Inferior parietal cortex (tissue), 1 donor: Measurements from ENCODE around the gene SPANXB1.
"Not testable (repeated sequence)": the region's sequence is repeated elsewhere in the genome, so short reads cannot be mapped to it uniquely, and the experiment has no call there.

ENCODE experiments used
- DNase-seq: peaks from one replicate; pipeline ENCODE4 v3.0.0-alpha.2; 2016; ENCODE audit errors: extremely low spot score

The SPANXB1 gene, protein sequence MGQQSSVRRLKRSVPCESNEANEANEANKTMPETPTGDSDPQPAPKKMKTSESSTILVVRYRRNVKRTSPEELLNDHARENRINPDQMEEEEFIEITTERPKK

DNA sequence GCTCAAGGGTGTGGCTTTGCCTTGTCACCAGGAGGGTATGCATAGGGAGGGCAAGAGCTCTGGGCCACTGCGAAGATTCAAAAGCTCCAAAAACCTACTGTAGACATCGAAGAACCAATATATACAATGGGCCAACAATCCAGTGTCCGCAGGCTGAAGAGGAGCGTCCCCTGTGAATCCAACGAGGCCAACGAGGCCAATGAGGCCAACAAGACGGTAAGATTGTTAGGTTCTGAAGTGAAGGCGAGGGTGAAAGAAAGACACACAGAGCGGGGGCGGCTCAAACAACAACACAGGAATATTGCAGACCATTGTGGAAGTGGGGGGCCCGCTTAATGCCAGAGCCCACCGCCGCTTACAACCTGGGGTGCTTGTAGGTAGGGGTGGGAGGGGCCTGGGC is at the start of gene SPANXB1:
TSS of gene SPANXB1 (plus strand) at position 27 of the 400 bp plus-strand sequence. CDS start at position 127, 100 bp downstream.
- DNase-seq: not testable (repeated sequence)

DNA sequence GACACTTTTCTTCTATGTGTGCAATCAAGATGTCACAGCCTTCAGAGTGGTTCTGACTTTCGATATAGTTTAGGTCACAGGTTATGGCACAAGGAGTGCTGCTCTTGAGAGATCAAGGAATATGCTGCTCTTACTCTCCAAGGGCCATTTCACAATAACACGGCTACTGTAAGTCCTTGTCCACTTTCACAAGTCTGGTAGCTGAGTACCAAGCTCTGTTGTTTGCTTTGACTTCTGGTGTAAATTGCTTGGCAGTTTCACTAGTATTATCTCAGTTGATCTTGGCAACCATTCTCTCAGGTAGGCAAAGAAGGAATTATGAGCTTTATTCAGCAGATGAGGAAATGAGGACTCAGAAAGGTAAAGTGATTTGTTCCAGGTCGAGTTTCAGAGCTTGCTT is 35.4 kb upstream of the SPANXB1 start:
- DNase-seq: no peak

DNA sequence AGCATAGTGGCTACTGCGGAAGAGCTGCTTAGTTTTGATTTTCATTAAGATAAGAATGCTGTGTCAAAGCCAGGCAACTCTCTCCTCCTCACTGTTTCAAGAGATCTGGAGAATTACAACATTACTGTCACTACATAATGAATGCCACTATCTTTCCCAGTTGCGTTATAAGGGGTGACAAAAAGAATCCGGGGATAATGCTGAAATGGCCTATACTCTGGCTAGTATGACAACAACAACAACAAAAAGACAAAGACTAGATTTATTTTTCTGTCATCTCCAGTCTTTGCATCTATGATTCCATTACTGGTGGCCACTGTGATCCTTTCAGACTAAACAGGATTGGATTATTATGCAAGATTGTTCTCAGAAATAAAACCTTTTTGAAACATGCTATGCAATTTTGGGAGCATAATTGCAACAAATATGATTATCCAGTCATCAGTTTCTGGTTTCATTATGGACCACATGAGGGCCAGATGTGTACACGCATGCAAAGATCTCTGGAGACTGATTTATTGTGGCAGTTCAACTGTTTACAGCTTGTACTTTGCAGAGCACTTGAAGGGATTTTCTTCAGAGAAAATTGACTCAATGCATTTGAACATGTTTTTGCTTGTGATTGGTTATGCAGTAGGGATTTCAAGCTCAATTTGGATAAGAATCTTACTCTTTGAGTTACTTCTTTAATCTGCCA is 31.1 kb upstream of the SPANXB1 start:
- no peak for DNase-seq

DNA sequence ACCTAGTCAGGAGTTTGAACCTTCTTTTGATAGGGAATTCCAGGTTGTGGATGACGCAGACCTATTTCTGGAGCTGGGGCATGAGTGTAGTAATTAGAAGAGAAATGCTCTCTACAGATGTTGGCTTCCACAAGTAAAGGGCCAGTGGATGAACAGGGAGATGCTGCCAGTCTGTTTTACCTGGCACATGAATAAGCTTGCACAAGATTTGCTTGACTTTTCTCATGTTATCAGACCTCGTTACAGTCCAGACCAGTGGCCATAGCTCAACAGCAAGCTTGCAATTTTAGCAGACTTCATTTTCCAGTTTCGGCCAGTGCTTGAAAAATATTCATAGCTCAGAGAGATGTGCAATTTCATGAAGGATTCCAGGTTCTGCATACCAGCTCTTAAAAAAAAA is 26.9 kb upstream of the SPANXB1 start:
- no peak for DNase-seq

- no peak for DNase-seq
Measured at GRCh38 chrX:140980271-140980670, 22.1 kb upstream of the SPANXB1 start.

DNA sequence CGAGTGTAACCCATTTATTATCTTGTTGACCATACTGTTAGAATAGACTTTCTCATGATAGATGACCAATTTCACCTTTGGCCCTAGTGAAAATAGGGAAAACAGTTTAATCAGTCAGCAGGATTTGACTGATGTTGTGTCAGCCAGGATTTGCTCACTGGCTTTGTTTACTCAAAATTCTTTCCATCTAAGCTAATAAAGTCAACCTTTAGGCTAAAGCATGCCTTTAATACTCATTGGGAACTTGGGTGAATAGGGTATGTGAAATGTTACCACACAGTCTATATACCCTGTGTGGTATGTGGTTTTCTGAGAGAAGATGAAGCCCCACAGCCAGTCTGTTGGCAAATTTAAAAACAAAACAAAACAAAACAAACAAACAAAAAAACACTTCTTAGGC is 18.7 kb upstream of the SPANXB1 start:
- no peak for DNase-seq

- DNase-seq: not testable (repeated sequence)
Measured at GRCh38 chrX:141005243-141005642, 2.8 kb downstream of the SPANXB1 start.

- not testable (repeated sequence) for DNase-seq
Measured at GRCh38 chrX:141044246-141044645, 41.9 kb downstream of the SPANXB1 start.

- DNase-seq: not testable (repeated sequence)
Measured at GRCh38 chrX:141049878-141050277, 47.5 kb downstream of the SPANXB1 start.

GRCh38 chrX:141052098-141052497 is 49.7 kb downstream of the SPANXB1 start:
- DNase-seq: not testable (repeated sequence)
